T-helper 2 cell treated with Interferon-gamma antibody and Interleukin-4, amounts not matched to agents 100 ng/mL and 5 ng/mL, for 36 hours (primary cell): ENCODE results near the gene CACNA1D. TPM values are rescaled to one million over a fixed set of nuclear protein-coding genes. Genes with fewer than 3 reads are reported as not detected.

Experiments
- intact Hi-C: fragments of 100-400 bp; cut with micrococcal nuclease; formaldehyde crosslinking; loops from one replicate; pipeline ENCODE4 v1.15.1; 2023
- total RNA-seq: library from RNA; stranded (reverse); gene quantifications from 2 replicates; pipeline ENCODE4 v1.2.3, GENCODE V29; 2022

The CACNA1D gene
- total RNA-seq, 1 donor from 2014 or later: 4.5 TPM

DNA sequence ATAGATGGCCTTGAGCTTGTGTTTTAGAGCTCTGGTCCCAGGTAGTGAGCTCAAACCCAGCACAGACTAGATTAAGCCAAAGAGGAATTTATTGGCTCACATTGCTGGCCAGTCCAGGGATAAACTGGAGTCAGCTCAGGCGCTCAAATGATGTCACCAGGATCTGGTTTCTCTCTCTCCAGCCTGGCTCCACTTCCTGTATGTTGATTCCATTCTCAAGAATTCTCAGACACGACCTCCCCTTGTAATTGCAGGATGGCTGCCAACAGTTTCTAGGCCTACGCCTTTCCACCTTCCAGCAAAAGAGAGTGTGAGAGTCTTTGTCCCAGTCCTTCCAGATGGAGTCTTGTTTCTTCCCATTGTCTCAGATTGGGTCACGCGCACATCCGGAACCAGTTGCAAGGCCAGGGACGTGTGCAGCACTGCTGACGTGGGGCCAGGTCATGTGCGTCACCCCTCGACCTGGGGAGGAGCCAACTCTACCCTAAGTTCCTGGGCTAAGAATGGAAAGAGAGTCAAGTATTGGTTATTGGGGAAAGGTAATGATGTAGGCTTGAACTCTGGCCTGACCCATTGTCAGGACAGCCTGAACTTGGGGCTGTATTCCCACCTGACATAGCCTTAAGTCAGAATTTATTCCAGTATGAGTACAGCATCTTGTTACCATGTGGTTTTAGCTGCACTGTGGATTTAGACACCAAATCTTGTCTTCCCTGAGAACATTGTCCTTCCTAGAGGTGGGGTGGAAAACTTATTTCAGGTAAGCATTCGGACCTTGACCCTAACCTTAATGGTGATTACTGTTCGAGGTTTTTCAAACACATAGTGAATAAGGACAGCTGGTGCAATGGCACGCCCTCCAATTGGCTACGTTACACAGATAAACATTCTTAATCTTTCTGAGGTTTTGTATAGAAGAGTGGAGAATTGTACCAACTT, 31.6 kb downstream of the CACNA1D start:
- intact Hi-C loops: no loop called here

- intact Hi-C loops: no loop called here
Measured at GRCh38 chr3:53526704-53527055, 32.3 kb downstream of the CACNA1D start.

GRCh38 chr3:53530205-53530604, 35.8 kb downstream of the CACNA1D start:
- intact Hi-C loops: no loop called here

DNA sequence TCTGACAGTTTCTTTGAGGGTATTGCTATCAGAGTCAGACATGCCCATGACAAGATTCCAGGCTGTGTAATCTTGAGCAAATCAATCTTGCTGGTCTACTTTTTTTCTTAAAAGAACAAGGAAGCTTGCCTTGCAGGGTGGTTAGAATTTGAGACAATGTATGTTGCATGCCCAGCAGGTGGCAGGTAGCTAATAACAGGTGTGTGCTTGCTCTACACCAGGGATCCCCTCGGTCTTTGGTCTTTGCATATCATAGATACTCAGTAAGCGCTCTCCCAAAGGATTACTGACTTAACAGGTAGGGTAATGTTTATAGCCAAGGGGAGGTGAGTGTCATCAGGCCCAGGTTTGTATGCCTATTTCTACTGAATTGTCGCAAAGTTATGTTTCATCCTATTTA, 37.3 kb downstream of the CACNA1D start:
- intact Hi-C loops: no loop called here

DNA sequence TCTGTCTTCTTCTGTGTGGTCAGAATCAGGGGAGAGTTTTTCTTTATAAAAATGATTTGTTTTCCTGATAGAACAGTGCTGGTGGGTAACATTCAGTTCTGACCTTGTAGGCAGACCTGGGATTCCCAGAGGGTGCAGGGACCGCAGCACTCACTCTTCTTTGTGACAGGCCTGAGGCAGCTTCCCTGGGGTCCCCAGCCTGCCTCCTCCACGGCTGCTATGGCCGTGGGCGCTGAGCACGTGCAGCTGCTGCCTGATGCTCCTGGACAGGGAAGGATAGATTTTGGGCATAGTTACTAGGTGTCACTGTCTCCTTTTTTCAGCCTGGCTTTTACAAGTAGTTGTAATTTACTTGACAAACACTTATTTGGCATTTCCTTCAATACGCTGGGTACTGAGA, 39.1 kb downstream of the CACNA1D start:
- intact Hi-C loops: no loop called here

- intact Hi-C loops: no loop called here
Measured at GRCh38 chr3:53534216-53534615, 39.8 kb downstream of the CACNA1D start.

DNA sequence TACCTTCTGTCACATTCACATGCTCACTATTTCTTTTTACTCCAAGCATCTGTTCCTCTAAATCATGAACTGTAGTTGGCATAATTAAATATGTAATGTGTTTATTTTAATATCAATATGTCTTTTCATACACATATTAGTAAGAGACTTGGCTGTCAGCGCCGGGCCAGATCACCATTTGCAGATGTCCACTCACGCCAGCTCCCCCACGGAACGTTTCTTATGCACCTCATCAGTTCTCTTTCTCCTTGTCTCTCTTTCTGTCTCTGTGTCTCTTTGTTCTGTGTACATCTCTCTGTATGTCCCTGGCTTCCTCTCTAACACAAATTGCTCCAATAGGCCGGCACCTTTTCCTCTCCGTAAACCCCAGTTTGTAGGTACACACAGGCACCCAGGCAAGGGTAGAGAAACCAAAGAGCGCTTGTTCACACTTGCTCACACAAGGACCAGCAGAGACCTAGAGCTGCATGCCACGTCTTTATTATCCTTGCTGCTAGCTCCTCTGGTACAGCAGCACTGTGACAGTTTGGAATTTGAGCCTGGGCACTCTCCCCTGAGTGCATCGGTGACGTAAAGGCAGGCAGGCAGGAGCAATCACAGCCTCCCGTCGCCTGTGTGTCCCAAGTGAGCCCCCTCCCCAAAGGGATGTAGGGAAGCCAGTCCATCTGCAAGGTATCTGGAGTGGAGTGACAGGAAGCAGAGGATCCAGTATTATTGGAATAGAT, 40.4 kb downstream of the CACNA1D start:
- intact Hi-C loops: no loop called here

- intact Hi-C loops: no loop called here
Measured at GRCh38 chr3:53536282-53536681, 41.9 kb downstream of the CACNA1D start.

GRCh38 chr3:53544357-53544756, 49.9 kb downstream of the CACNA1D start:
- intact Hi-C loops: no loop called here

GRCh38 chr3:53545310-53545995, 51.0 kb downstream of the CACNA1D start:
- intact Hi-C loops: no loop called here

- intact Hi-C loops: no loop called here
Measured at GRCh38 chr3:53545996-53546359, 51.6 kb downstream of the CACNA1D start.

GRCh38 chr3:53547327-53547726, 52.9 kb downstream of the CACNA1D start:
- intact Hi-C loops: no loop called here

DNA sequence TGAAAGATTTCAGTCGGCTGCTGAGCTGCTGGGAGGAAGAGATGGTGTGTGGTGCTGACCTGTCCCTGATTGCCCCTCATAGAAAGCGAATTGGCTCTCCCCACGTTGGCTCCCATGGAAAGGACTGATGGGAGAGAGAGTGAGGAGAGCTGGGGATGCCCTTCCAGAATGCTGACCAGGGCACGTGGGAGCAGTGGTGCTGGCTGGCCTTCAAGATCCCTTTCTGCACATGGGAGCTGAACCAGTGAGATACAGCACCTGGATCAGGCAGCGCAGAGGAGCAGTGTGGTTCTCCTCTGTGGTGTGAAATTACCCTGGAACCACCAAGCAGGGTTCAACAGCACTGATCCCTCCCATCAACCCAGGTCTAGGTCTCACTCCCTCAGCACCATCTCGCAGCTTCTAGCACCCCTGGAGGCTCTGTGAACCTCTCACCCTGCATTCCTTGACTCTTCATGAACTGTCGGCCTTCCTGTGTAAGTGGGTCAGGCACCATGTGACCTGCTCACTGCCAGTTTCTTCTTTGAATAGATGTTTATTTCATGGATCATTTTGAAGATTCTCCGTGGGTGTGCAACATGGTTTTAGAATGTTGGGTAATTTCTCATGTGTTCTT, 55.7 kb downstream of the CACNA1D start:
- intact Hi-C loops: no loop called here

- intact Hi-C loops: no loop called here
Measured at GRCh38 chr3:53551324-53551723, 56.9 kb downstream of the CACNA1D start.

DNA sequence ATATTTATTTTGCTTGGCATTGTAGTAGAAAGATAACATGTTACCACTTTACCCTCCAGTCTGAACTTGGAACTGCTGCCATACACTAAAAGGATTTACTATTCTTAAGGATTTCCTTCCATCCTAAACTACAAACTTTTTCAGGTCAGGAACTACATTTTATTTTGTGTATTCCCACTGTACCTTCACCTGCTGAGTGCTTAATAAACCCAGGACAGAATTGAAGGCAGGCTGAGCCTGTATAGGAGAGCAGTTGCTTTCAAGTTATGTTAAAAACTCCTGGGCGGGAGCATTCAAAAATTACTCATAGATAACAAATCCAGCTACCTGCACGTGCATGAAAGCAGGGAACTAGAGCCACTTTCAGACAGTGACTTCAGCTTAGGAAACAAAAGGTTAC, 58.3 kb downstream of the CACNA1D start:
- intact Hi-C loops: no loop called here

DNA sequence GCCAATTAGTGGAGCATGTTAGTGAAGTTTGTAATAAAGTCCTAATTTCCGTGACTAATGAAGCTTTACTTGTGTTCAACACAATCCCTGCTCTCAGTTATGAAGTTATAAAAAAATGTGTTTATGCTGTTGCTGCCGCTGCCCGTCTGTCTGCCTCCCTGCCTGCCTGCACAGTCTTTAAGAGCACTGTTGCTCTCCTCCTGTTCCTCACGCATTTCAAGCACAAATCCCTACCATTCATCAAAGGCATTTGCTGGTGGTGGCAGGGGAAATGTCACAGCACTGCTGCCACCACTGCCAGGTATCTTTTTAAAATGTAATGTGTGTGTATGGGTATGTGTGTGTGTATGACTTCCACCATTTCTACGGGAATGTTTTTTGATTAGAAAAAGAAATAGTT, 58.8 kb downstream of the CACNA1D start:
- intact Hi-C loops: no loop called here

GRCh38 chr3:53554559-53555067, 60.2 kb downstream of the CACNA1D start:
- intact Hi-C loops: no loop called here

DNA sequence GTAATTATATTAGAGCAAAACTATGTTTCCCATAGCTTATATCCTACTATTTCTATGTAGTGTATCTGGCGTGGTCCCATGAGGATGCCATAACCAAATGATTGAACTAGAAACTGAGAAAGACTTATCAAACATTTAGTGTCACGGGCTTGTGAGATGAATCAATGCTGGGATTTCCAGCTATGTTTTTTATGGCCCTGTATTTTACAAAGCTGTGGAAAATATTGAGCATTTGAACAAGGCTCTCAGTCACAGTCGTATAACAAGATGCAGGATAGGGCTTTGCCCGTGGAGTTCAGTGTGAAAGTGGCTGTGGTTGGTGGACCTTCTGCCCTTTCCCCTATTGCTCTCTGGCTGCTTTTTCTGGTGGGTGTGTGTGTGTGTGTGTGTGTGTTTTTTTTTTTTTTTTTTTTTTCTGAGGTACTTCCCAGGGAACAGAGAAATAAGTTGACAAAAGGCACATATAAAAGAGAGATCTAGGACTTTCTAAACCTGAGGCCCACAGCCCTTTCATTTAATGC, 60.7 kb downstream of the CACNA1D start:
- intact Hi-C loops: no loop called here

GRCh38 chr3:53566461-53567145, 72.2 kb downstream of the CACNA1D start:
- intact Hi-C loops: no loop called here

DNA sequence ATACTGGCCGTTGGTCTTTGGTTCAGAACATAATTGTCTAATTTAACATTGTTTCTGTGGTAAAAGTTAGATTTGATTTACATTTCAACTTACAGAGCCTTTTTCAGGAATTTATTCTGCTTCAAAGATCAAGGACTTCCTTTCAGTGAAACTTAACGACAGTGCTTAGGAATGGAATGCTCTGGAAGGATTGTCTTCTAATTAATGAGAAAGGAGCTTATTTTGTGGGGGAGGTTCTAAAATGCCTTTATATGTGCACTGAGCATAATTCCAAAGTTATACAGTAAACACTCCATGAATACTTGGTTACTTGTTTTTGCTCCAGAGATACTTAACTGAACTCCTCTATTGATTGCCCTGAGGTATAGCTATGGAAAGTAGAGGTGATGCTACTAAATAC, 75.7 kb downstream of the CACNA1D start:
- intact Hi-C loops: no loop called here

DNA sequence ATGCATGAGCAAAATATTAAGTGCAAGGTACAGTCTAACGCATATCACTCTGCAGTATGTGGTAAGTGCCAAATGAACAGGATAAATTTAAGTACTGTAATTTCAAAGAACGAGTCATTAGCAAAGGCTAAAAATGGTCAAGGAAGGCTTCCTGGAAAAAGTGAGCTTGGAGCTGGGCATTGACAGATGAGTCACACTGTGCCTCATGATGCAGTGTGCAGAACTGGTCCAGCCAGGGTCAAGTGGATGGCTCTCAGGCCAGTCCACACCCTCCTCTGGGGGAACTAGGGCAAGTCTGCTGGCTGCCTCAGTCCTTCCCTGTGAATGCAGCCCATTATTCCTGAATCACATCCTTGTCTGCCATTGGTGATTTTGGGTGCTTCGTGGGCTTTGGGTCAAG, 76.3 kb downstream of the CACNA1D start:
- intact Hi-C loops: no loop called here
